Mesothelial cell of epicardium (in vitro differentiated cells): Measurements from ENCODE around the gene MAGIX. TPM values are rescaled to one million over a fixed set of nuclear protein-coding genes. Genes with fewer than 3 reads are reported as not detected.
"Not testable (repeated sequence)": the region's sequence is repeated elsewhere in the genome, so short reads cannot be mapped to it uniquely, and the experiment has no call there.

Source experiments
- DNase-seq, 2 experiments: peaks; one replicate each; pipeline ENCODE4 v3.0.0; 2021; ENCODE audit warnings: low spot score in 2 of 2; ENCODE audit not compliant: unreplicated experiment in 2 of 2
- H3K27ac Mint-ChIP-seq: 2 replicates; pipeline ENCODE4 v1.8.0; 2021; ENCODE audit warnings: mixed read lengths
- H3K27me3 Mint-ChIP-seq: 2 replicates; pipeline ENCODE4 v1.8.0; 2021; ENCODE audit warnings: low read depth, mixed read lengths
- H3K36me3 Mint-ChIP-seq: 2 replicates; pipeline ENCODE4 v1.8.0; 2021; ENCODE audit warnings: mixed read lengths
- H3K4me1 Mint-ChIP-seq: 2 replicates; pipeline ENCODE4 v1.8.0; 2021; ENCODE audit warnings: mixed read lengths
- H3K4me3 Mint-ChIP-seq: 2 replicates; pipeline ENCODE4 v1.8.0; 2021; ENCODE audit warnings: mild to moderate bottlenecking, moderate library complexity, mixed read lengths
- H3K9me3 Mint-ChIP-seq: 2 replicates; pipeline ENCODE4 v1.8.0; 2021; ENCODE audit warnings: mixed read lengths
- CTCF ChIP-seq: fragments of 200-600 bp; sonication (generic); IDR thresholded peaks from one replicate; pipeline ENCODE4 v1.5.0; 2021; ENCODE audit warnings: antibody characterized with exemption; ENCODE audit not compliant: unreplicated experiment
- total RNA-seq: library from RNA; stranded (reverse); gene quantifications from 3 replicates; pipeline ENCODE4 v1.2.1, GENCODE V29; 2021

Gene MAGIX
- total RNA-seq, 1 donor from 2014 or later, result 6.3 TPM

GRCh38 chrX:49147282-49147681 lies 15.3 kb upstream of the MAGIX start:
- Mint-ChIP-seq H3K9me3 (peaks cover 29% of the 10 kb centered on the region), H3K4me1 (no peaks in the 10 kb centered on the region), H3K4me3 (no peak overlapping the region), H3K27me3 (no peaks in the 10 kb centered on the region), H3K36me3 (peaks cover 16% of the 10 kb centered on the region), H3K27ac (no peak overlapping the region)
- DNase-seq, result no peak
- TF ChIP-seq CTCF, result no peak

GRCh38 chrX:49147936-49148335 lies 14.6 kb upstream of the MAGIX start:
- TF ChIP-seq CTCF, result no peak
- peaks cover 27% of the 10 kb centered on the region for H3K9me3 Mint-ChIP-seq
- H3K36me3 Mint-ChIP-seq, result peaks cover 16% of the 10 kb centered on the region
- H3K4me1 Mint-ChIP-seq, result no peaks in the 10 kb centered on the region
- no peak overlapping the region for H3K4me3 Mint-ChIP-seq
- DNase-seq, result no peak
- H3K27ac Mint-ChIP-seq, result no peak overlapping the region
- no peaks in the 10 kb centered on the region for H3K27me3 Mint-ChIP-seq

- H3K27ac Mint-ChIP-seq, H3K27me3 Mint-ChIP-seq, H3K4me3 Mint-ChIP-seq, DNase-seq, H3K4me1 Mint-ChIP-seq: not testable (repeated sequence)
- H3K36me3 Mint-ChIP-seq, result peaks cover 14% of the 10 kb centered on the region
- peaks cover 25% of the 10 kb centered on the region for H3K9me3 Mint-ChIP-seq
These were observed 14.0 kb upstream of the MAGIX start for GRCh38 chrX:49148390-49149100.

GRCh38 chrX:49149291-49149690 lies 13.3 kb upstream of the MAGIX start:
- Mint-ChIP-seq H3K9me3 (peaks cover 23% of the 10 kb centered on the region), H3K36me3 (peaks cover 11% of the 10 kb centered on the region)
- H3K4me3 Mint-ChIP-seq, DNase-seq, H3K27me3 Mint-ChIP-seq, H3K4me1 Mint-ChIP-seq, H3K27ac Mint-ChIP-seq: not testable (repeated sequence)

GRCh38 chrX:49153467-49153866 lies 9.1 kb upstream of the MAGIX start:
- DNase-seq, result no peak
- no peak for TF ChIP-seq CTCF
- H3K36me3 Mint-ChIP-seq, result peaks cover 8% of the 10 kb centered on the region
- H3K4me3 Mint-ChIP-seq, result no peak overlapping the region
- peaks cover 10% of the 10 kb centered on the region for H3K4me1 Mint-ChIP-seq
- no peaks in the 10 kb centered on the region for H3K27me3 Mint-ChIP-seq
- peaks cover 19% of the 10 kb centered on the region for H3K9me3 Mint-ChIP-seq
- H3K27ac Mint-ChIP-seq, result no peak overlapping the region

GRCh38 chrX:49155243-49155899 lies 7.2 kb upstream of the MAGIX start:
- Mint-ChIP-seq H3K36me3 (peaks cover 4% of the 10 kb centered on the region), H3K27ac (peak overlapping the region; percentile 99), H3K27me3 (no peaks in the 10 kb centered on the region), H3K4me3 (peak overlapping the region; percentile 78), H3K9me3 (peaks cover 12% of the 10 kb centered on the region), H3K4me1 (peaks cover 10% of the 10 kb centered on the region)
- no peak for DNase-seq
- no peak for TF ChIP-seq CTCF
